ENCODE data around the gene RNF220. TPM values are rescaled to one million over a fixed set of nuclear protein-coding genes. Genes with fewer than 3 reads are reported as not detected.

The RNF220 gene
- total RNA-seq, 6 experiments from 2014 or later, result 42.1 to 54.7 (median 51.9) TPM

- TF ChIP-seq CTCF (IDR thresholded peaks at IDR 0.05), result no peak
- H3K4me3 Mint-ChIP-seq, result no peak overlapping the region
- peaks cover 67% of the 10 kb centered on the region for H3K27me3 Mint-ChIP-seq (ENCODE audit: insufficient read depth)
- H3K4me1 Mint-ChIP-seq (ENCODE audit: low read depth), result no peaks in the 10 kb centered on the region
- no peaks in the 10 kb centered on the region for H3K9me3 Mint-ChIP-seq
- no peaks in the 10 kb centered on the region for H3K36me3 Mint-ChIP-seq (ENCODE audit: low read depth)
- DNase-seq, result no peak
- no peak overlapping the region for H3K27ac Mint-ChIP-seq
Observed at GRCh38 chr1:44539991-44540730, 135.1 kb downstream of the RNF220 start.

GRCh38 chr1:44542420-44543063, 137.5 kb downstream of the RNF220 start:
- TF ChIP-seq CTCF (IDR thresholded peaks at IDR 0.05), result no peak
- Mint-ChIP-seq H3K4me1 (ENCODE audit: low read depth) (no peaks in the 10 kb centered on the region), H3K27ac (no peak overlapping the region), H3K27me3 (ENCODE audit: insufficient read depth) (peaks cover 71% of the 10 kb centered on the region), H3K4me3 (no peak overlapping the region), H3K9me3 (no peaks in the 10 kb centered on the region), H3K36me3 (ENCODE audit: low read depth) (no peaks in the 10 kb centered on the region)
- no peak for DNase-seq

GRCh38 chr1:44543064-44543744, 138.1 kb downstream of the RNF220 start:
- Mint-ChIP-seq H3K27me3 (ENCODE audit: insufficient read depth) (peaks cover 71% of the 10 kb centered on the region), H3K27ac (no peak overlapping the region)

GRCh38 chr1:44543786-44544185, 138.7 kb downstream of the RNF220 start:
- Mint-ChIP-seq H3K4me1 (ENCODE audit: low read depth) (no peaks in the 10 kb centered on the region), H3K27ac (no peak overlapping the region), H3K36me3 (ENCODE audit: low read depth) (no peaks in the 10 kb centered on the region), H3K9me3 (no peaks in the 10 kb centered on the region), H3K4me3 (no peak overlapping the region), H3K27me3 (ENCODE audit: insufficient read depth) (peaks cover 68% of the 10 kb centered on the region)
- no peak for DNase-seq
- TF ChIP-seq CTCF (IDR thresholded peaks at IDR 0.05), result no peak

More at GRCh38 chr1:44543064-44543744, 138.1 kb downstream of the RNF220 start:
- Mint-ChIP-seq H3K4me1 (ENCODE audit: low read depth) (no peaks in the 10 kb centered on the region), H3K9me3 (no peaks in the 10 kb centered on the region), H3K4me3 (no peak overlapping the region), H3K36me3 (ENCODE audit: low read depth) (no peaks in the 10 kb centered on the region)
- DNase-seq, result no peak
- no peak for TF ChIP-seq CTCF (IDR thresholded peaks at IDR 0.05)

GRCh38 chr1:44544960-44545359, 139.9 kb downstream of the RNF220 start:
- no peaks in the 10 kb centered on the region for H3K9me3 Mint-ChIP-seq

More at GRCh38 chr1:44544960-44545359, 139.9 kb downstream of the RNF220 start:
- Mint-ChIP-seq H3K27me3 (ENCODE audit: insufficient read depth) (peaks cover 71% of the 10 kb centered on the region), H3K27ac (no peak overlapping the region), H3K4me3 (no peak overlapping the region), H3K36me3 (ENCODE audit: low read depth) (no peaks in the 10 kb centered on the region), H3K4me1 (ENCODE audit: low read depth) (no peaks in the 10 kb centered on the region)
- no peak for DNase-seq
- no peak for TF ChIP-seq CTCF (IDR thresholded peaks at IDR 0.05)
